Measurements from ENCODE around the gene SCARB1.
"Not testable (repeated sequence)": the region's sequence is repeated elsewhere in the genome, so short reads cannot be mapped to it uniquely, and the experiment has no call there.

The SCARB1 gene

GRCh38 chr12:124906606-124907261 is 43.1 kb upstream of the SCARB1 start:
- H4K8ac ChIP-seq (ENCODE audit: low read depth, low read length), result no peak overlapping the region
- no peaks in the 10 kb centered on the region for H3K27me3 ChIP-seq (ENCODE audit: insufficient read depth, low read length, poor library complexity)
- H3K4me2 ChIP-seq (ENCODE audit: low read length), result no peak overlapping the region
- H3K79me2 ChIP-seq (ENCODE audit: control insufficient read depth, insufficient read depth, low read length), result peaks cover 8% of the 10 kb centered on the region
- no peak overlapping the region for H3K4me3 ChIP-seq (ENCODE audit: low read length)
- peaks cover 6% of the 10 kb centered on the region for H3K79me1 ChIP-seq (ENCODE audit: low read length)
- H3K56ac ChIP-seq (ENCODE audit: low read length), result no peak overlapping the region
- peak; percentile 96 for DNase-seq
- no peak overlapping the region for H2BK5ac ChIP-seq (ENCODE audit: low read length)
- H3K36me3 ChIP-seq (ENCODE audit: control insufficient read depth, insufficient read depth, low read length), result peaks cover 9% of the 10 kb centered on the region
- no peak overlapping the region for H3K23ac ChIP-seq (ENCODE audit: low read length)
- H3K4ac ChIP-seq (ENCODE audit: low read depth, low read length), result no peak overlapping the region
- H3K9ac ChIP-seq (ENCODE audit: low read length), result no peak overlapping the region
- no peak overlapping the region for H2BK15ac ChIP-seq (replicated peaks; ENCODE audit: low read depth)
- H2BK120ac ChIP-seq (ENCODE audit: low read depth, low read length), result peak overlapping the region; percentile 82
- H3K27ac ChIP-seq (ENCODE audit: low read depth, low read length), result no peak overlapping the region
- WGBS (ENCODE audit: extremely low coverage, insufficient coverage, low lambda C conversion rate), result no CpG with 5 or more reads among the region's 2 CpGs
- H3K4me1 ChIP-seq (ENCODE audit: control insufficient read depth, low read depth, low read length), result peaks cover 2% of the 10 kb centered on the region
- no peak overlapping the region for H3K18ac ChIP-seq (ENCODE audit: low read length)
- H4K5ac ChIP-seq (ENCODE audit: low read length), result no peak overlapping the region
- H2AK5ac ChIP-seq (ENCODE audit: low read length), result no peak overlapping the region

- H3K23ac ChIP-seq (ENCODE audit: low read length), result no peak overlapping the region
- no peak overlapping the region for H3K4me3 ChIP-seq (ENCODE audit: low read length)
- H3K27me3 ChIP-seq (ENCODE audit: insufficient read depth, low read length, poor library complexity), result no peaks in the 10 kb centered on the region
- H3K27ac ChIP-seq (ENCODE audit: low read depth, low read length), result no peak overlapping the region
- H3K4me2 ChIP-seq (ENCODE audit: low read length), result no peak overlapping the region
- H3K56ac ChIP-seq (ENCODE audit: low read length), result peak overlapping the region; percentile 58
- no peak overlapping the region for H4K8ac ChIP-seq (ENCODE audit: low read depth, low read length)
- H3K4me1 ChIP-seq (ENCODE audit: control insufficient read depth, low read depth, low read length), result peaks cover 2% of the 10 kb centered on the region
- DNase-seq, result peak; percentile 68
- H4K5ac ChIP-seq (ENCODE audit: low read length), result no peak overlapping the region
- no peaks in the 10 kb centered on the region for H3K36me3 ChIP-seq (ENCODE audit: control insufficient read depth, insufficient read depth, low read length)
- no peak overlapping the region for H3K18ac ChIP-seq (ENCODE audit: low read length)
- no peaks in the 10 kb centered on the region for H3K79me1 ChIP-seq (ENCODE audit: low read length)
- peak overlapping the region; percentile 8 for H3K9ac ChIP-seq (ENCODE audit: low read length)
- H3K4ac ChIP-seq (ENCODE audit: low read depth, low read length), result no peak overlapping the region
- H2AK5ac ChIP-seq (ENCODE audit: low read length), result no peak overlapping the region
- no peak overlapping the region for H2BK120ac ChIP-seq (ENCODE audit: low read depth, low read length)
- H2BK15ac ChIP-seq (replicated peaks; ENCODE audit: low read depth), result no peak overlapping the region
- no peak overlapping the region for H2BK5ac ChIP-seq (ENCODE audit: low read length)
- no CpG with 5 or more reads among the region's 15 CpGs for WGBS (ENCODE audit: extremely low coverage, insufficient coverage, low lambda C conversion rate)
- no peaks in the 10 kb centered on the region for H3K79me2 ChIP-seq (ENCODE audit: control insufficient read depth, insufficient read depth, low read length)
Measured at GRCh38 chr12:124904306-124905098, 40.8 kb upstream of the SCARB1 start.

- Histone ChIP-seq H3K4me2 (ENCODE audit: low read length) (no peak overlapping the region), H2BK15ac (replicated peaks; ENCODE audit: low read depth) (no peak overlapping the region), H4K5ac (ENCODE audit: low read length) (no peak overlapping the region), H3K4me3 (ENCODE audit: low read length) (no peak overlapping the region), H2AK5ac (ENCODE audit: low read length) (no peak overlapping the region), H3K4me1 (ENCODE audit: control insufficient read depth, low read depth, low read length) (peaks cover 2% of the 10 kb centered on the region), H3K56ac (ENCODE audit: low read length) (no peak overlapping the region), H3K79me1 (ENCODE audit: low read length) (no peaks in the 10 kb centered on the region), H3K36me3 (ENCODE audit: control insufficient read depth, insufficient read depth, low read length) (no peaks in the 10 kb centered on the region), H3K9ac (ENCODE audit: low read length) (no peak overlapping the region), H2BK5ac (ENCODE audit: low read length) (no peak overlapping the region), H2BK120ac (ENCODE audit: low read depth, low read length) (no peak overlapping the region), H3K27me3 (ENCODE audit: insufficient read depth, low read length, poor library complexity) (no peaks in the 10 kb centered on the region), H3K27ac (ENCODE audit: low read depth, low read length) (no peak overlapping the region), H3K23ac (ENCODE audit: low read length) (no peak overlapping the region), H4K8ac (ENCODE audit: low read depth, low read length) (no peak overlapping the region), H3K18ac (ENCODE audit: low read length) (no peak overlapping the region), H3K4ac (ENCODE audit: low read depth, low read length) (no peak overlapping the region), H3K79me2 (ENCODE audit: control insufficient read depth, insufficient read depth, low read length) (no peaks in the 10 kb centered on the region)
- WGBS (ENCODE audit: extremely low coverage, insufficient coverage, low lambda C conversion rate), result no CpG with 5 or more reads among the region's 6 CpGs
- no peak for DNase-seq
Measured at GRCh38 chr12:124902916-124903315, 39.3 kb upstream of the SCARB1 start.

GRCh38 chr12:124901003-124901402 is 37.3 kb upstream of the SCARB1 start:
- H3K4me1 ChIP-seq (ENCODE audit: control insufficient read depth, low read depth, low read length), result peaks cover 2% of the 10 kb centered on the region
- H3K4me2 ChIP-seq (ENCODE audit: low read length), result no peak overlapping the region
- no peak overlapping the region for H2AK5ac ChIP-seq (ENCODE audit: low read length)
- H3K4ac ChIP-seq (ENCODE audit: low read depth, low read length), result no peak overlapping the region
- no peaks in the 10 kb centered on the region for H3K36me3 ChIP-seq (ENCODE audit: control insufficient read depth, insufficient read depth, low read length)
- no peak overlapping the region for H2BK15ac ChIP-seq (replicated peaks; ENCODE audit: low read depth)
- no peaks in the 10 kb centered on the region for H3K79me2 ChIP-seq (ENCODE audit: control insufficient read depth, insufficient read depth, low read length)
- no peak overlapping the region for H3K4me3 ChIP-seq (ENCODE audit: low read length)
- no peak overlapping the region for H2BK120ac ChIP-seq (ENCODE audit: low read depth, low read length)
- H4K8ac ChIP-seq (ENCODE audit: low read depth, low read length), result no peak overlapping the region
- no peak overlapping the region for H3K18ac ChIP-seq (ENCODE audit: low read length)
- DNase-seq, result no peak
- H3K9ac ChIP-seq (ENCODE audit: low read length), result no peak overlapping the region
- H3K56ac ChIP-seq (ENCODE audit: low read length), result no peak overlapping the region
- H3K27ac ChIP-seq (ENCODE audit: low read depth, low read length), result no peak overlapping the region
- H3K79me1 ChIP-seq (ENCODE audit: low read length), result no peaks in the 10 kb centered on the region
- H2BK5ac ChIP-seq (ENCODE audit: low read length), result no peak overlapping the region
- WGBS (ENCODE audit: extremely low coverage, insufficient coverage, low lambda C conversion rate), result no CpG with 5 or more reads among the region's 3 CpGs
- H3K27me3 ChIP-seq (ENCODE audit: insufficient read depth, low read length, poor library complexity), result no peaks in the 10 kb centered on the region
- H3K23ac ChIP-seq (ENCODE audit: low read length), result no peak overlapping the region
- no peak overlapping the region for H4K5ac ChIP-seq (ENCODE audit: low read length)

GRCh38 chr12:124900345-124900795 is 36.7 kb upstream of the SCARB1 start:
- not testable (repeated sequence) for H3K79me1 ChIP-seq (ENCODE audit: low read length); H4K8ac ChIP-seq (ENCODE audit: low read depth, low read length); H3K79me2 ChIP-seq (ENCODE audit: control insufficient read depth, insufficient read depth, low read length); H3K27me3 ChIP-seq (ENCODE audit: insufficient read depth, low read length, poor library complexity); H3K4me1 ChIP-seq (ENCODE audit: control insufficient read depth, low read depth, low read length); DNase-seq; H2BK5ac ChIP-seq (ENCODE audit: low read length); H2BK120ac ChIP-seq (ENCODE audit: low read depth, low read length); H2BK15ac ChIP-seq (replicated peaks; ENCODE audit: low read depth); H4K5ac ChIP-seq (ENCODE audit: low read length); H3K36me3 ChIP-seq (ENCODE audit: control insufficient read depth, insufficient read depth, low read length); H3K56ac ChIP-seq (ENCODE audit: low read length); H3K9ac ChIP-seq (ENCODE audit: low read length); H3K4me2 ChIP-seq (ENCODE audit: low read length); H3K4me3 ChIP-seq (ENCODE audit: low read length); H3K18ac ChIP-seq (ENCODE audit: low read length); H3K4ac ChIP-seq (ENCODE audit: low read depth, low read length); H2AK5ac ChIP-seq (ENCODE audit: low read length); H3K23ac ChIP-seq (ENCODE audit: low read length); H3K27ac ChIP-seq (ENCODE audit: low read depth, low read length)
- no CpG with 5 or more reads among the region's 8 CpGs for WGBS (ENCODE audit: extremely low coverage, insufficient coverage, low lambda C conversion rate)

Data from mesendoderm (in vitro differentiated cells).